CD14-positive monocyte (primary cell): ENCODE data around the gene ARID1B. TPM values are rescaled to one million over a fixed set of nuclear protein-coding genes. Genes with fewer than 3 reads are reported as not detected.
A peak's percentile ranks its signal among the peaks of the same experiment; 100 is the strongest.

Source experiments
- DNase-seq, 3 donors: peaks; one replicate each; pipeline ENCODE4 v3.0.0-alpha.2; 2011 to 2022
- H2AFZ ChIP-seq: 2 replicates; pipeline ENCODE4 v1.6.0; 2012; ENCODE audit warnings: mild to moderate bottlenecking, low read depth, low read length, inconsistent platforms; ENCODE audit not compliant: insufficient read depth, poor library complexity, severe bottlenecking
- H3K27ac ChIP-seq, 2 donors: 1 replicate in 1 of 2; 2 replicates in 1 of 2; pipeline ENCODE4 v1.5.1; 2012 to 2013; ENCODE audit warnings: low read length in 2 of 2, control low read depth in 1 of 2, inconsistent platforms in 1 of 2, low read depth in 1 of 2, mild to moderate bottlenecking in 1 of 2
- H3K27me3 ChIP-seq, 2 donors: one replicate each; pipeline versions ENCODE4 v1.6.0 to v1.6.1; 2011 to 2013; ENCODE audit warnings: low read length in 2 of 2; ENCODE audit not compliant: control insufficient read depth in 2 of 2, insufficient read depth in 2 of 2
- H3K36me3 ChIP-seq, 2 donors: replicated peaks in 1 of 2; 1 replicate in 1 of 2; 2 replicates in 1 of 2; pipeline versions ENCODE4 v1.5.1 to v1.6.1; 2012 to 2013; ENCODE audit warnings: low read length in 2 of 2, control low read depth in 1 of 2, inconsistent platforms in 1 of 2, mild to moderate bottlenecking in 1 of 2; ENCODE audit not compliant: insufficient read depth in 2 of 2, control insufficient read depth in 1 of 2
- H3K4me1 ChIP-seq, 2 donors: 1 replicate in 1 of 2; 2 replicates in 1 of 2; pipeline versions ENCODE4 v1.5.1 to v1.6.1; 2012 to 2013; ENCODE audit warnings: low read length in 2 of 2, control low read depth in 1 of 2, inconsistent platforms in 1 of 2, mild to moderate bottlenecking in 1 of 2, moderate library complexity in 1 of 2; ENCODE audit not compliant: insufficient read depth in 2 of 2, control insufficient read depth in 1 of 2
- H3K4me2 ChIP-seq: replicated peaks from 2 replicates; pipeline ENCODE3; 2012; ENCODE audit warnings: low read length, moderate library complexity, mild to moderate bottlenecking; ENCODE audit not compliant: poor library complexity, severe bottlenecking; ENCODE audit errors: extremely low read depth
- H3K4me3 ChIP-seq, 3 experiments: fragments of 200-600 bp in 1 of 3; sonication (generic) in 1 of 3; replicated peaks in 1 of 3; 1 replicate in 2 of 3; 2 replicates in 1 of 3; pipeline ENCODE4 v1.5.1; 2011 to 2013; ENCODE audit warnings: low read length in 3 of 3, mild to moderate bottlenecking in 3 of 3, control low read depth in 2 of 3, low read depth in 2 of 3, inconsistent platforms in 1 of 3, moderate library complexity in 1 of 3
- H3K79me2 ChIP-seq: 2 replicates; pipeline ENCODE4 v1.6.0; 2012; ENCODE audit warnings: mild to moderate bottlenecking, control low read depth, inconsistent platforms, low read length, moderate library complexity; ENCODE audit not compliant: insufficient read depth
- H3K9ac ChIP-seq: 2 replicates; pipeline ENCODE4 v1.6.0; 2017; ENCODE audit warnings: low read length, mild to moderate bottlenecking; ENCODE audit not compliant: insufficient read depth, poor library complexity, severe bottlenecking
- H3K9me3 ChIP-seq, 2 donors: replicated peaks in 1 of 2; 1 replicate in 1 of 2; 2 replicates in 1 of 2; pipeline versions ENCODE4 v1.5.1 to v1.6.1; 2012 to 2013; ENCODE audit warnings: low read length in 2 of 2, control low read depth in 1 of 2; ENCODE audit not compliant: control insufficient read depth in 1 of 2, insufficient read depth in 1 of 2
- H4K20me1 ChIP-seq: 2 replicates; pipeline ENCODE4 v1.6.0; 2012; ENCODE audit warnings: mild to moderate bottlenecking, low read length, control low read depth, moderate library complexity; ENCODE audit not compliant: insufficient read depth
- H3K27ac Mint-ChIP-seq, 7 donors: one replicate each; pipeline ENCODE4 v1.8.0; 2020; ENCODE audit warnings: mild to moderate bottlenecking in 7 of 7, mixed read lengths in 7 of 7, moderate library complexity in 6 of 7, inconsistent platforms in 2 of 7
- H3K27me3 Mint-ChIP-seq, 3 donors: one replicate each; pipeline ENCODE4 v1.8.0; 2021 to 2022; ENCODE audit warnings: low read depth in 3 of 3, mild to moderate bottlenecking in 3 of 3, mixed read lengths in 3 of 3, moderate library complexity in 3 of 3, inconsistent platforms in 1 of 3
- H3K36me3 Mint-ChIP-seq, 2 donors: one replicate each; pipeline ENCODE4 v1.8.0; 2020; ENCODE audit warnings: mixed read lengths in 2 of 2, inconsistent platforms in 1 of 2, mild to moderate bottlenecking in 1 of 2
- H3K4me1 Mint-ChIP-seq: one replicate; pipeline ENCODE4 v1.8.0; 2020; ENCODE audit warnings: mild to moderate bottlenecking, mixed read lengths
- H3K4me3 Mint-ChIP-seq, 2 donors: one replicate each; pipeline ENCODE4 v1.8.0; 2020; ENCODE audit warnings: mild to moderate bottlenecking in 2 of 2, mixed read lengths in 2 of 2, moderate library complexity in 1 of 2
- H3K9me3 Mint-ChIP-seq, 7 donors: one replicate each; pipeline ENCODE4 v1.8.0; 2020 to 2022; ENCODE audit warnings: mixed read lengths in 7 of 7, mild to moderate bottlenecking in 6 of 7, moderate library complexity in 6 of 7, inconsistent platforms in 2 of 7
- CTCF ChIP-seq: fragments of 200-600 bp; IDR thresholded peaks from one replicate; pipeline ENCODE4 v1.8.0; 2022; ENCODE audit warnings: antibody characterized with exemption, mild to moderate bottlenecking
- WGBS: methylation state at CpG from one replicate; pipeline ENCODE4 v1.1.5; 2013; ENCODE audit warnings: missing lambda C conversion rate; ENCODE audit not compliant: insufficient coverage; 5-methylcytosine and 5-hydroxymethylcytosine counted together
- intact Hi-C, 2 donors: fragments of 100-400 bp; cut with micrococcal nuclease; formaldehyde crosslinking; loops; one replicate each; pipeline versions ENCODE4 v1.15.0 to v1.15.1; 2023
- polyA plus RNA-seq, 3 donors: library from polyadenylated mRNA; depleted of rRNA in 1 of 3; unstranded in 2 of 3; stranded (reverse) in 1 of 3; fragments of 300-500 nt in 2 of 3; fragments of >200 nt in 1 of 3; fragmentation: Illumina TruSeq in 2 of 3; gene quantifications; 1 replicate in 2 of 3; 2 replicates in 1 of 3; pipeline ENCODE4 v1.2.3, GENCODE V29; 2012 to 2021

The ARID1B gene
- polyA plus RNA-seq, 3 donors = 3.2 to 22.1 (median 3.8) TPM

- Histone ChIP-seq H3K36me3 (no peaks in the 10 kb centered on the region), H3K4me2 (peak overlapping the region; percentile 87), H2AFZ (peak overlapping the region; percentile 90), H3K9ac (peak overlapping the region; percentile 93), H3K4me1 (peaks cover 24 to 34% of the 10 kb centered on the region in 2 donors), H3K9me3 (no peaks in the 10 kb centered on the region), H3K4me3 (peak overlapping the region; percentile 39 to 96 (median 88)), H3K79me2 (peaks cover 66% of the 10 kb centered on the region), H4K20me1 (peaks cover 62% of the 10 kb centered on the region), H3K27ac (peak overlapping the region in 1 of 2 donors; percentile 93), H3K27me3 (no peaks in the 10 kb centered on the region)
- H3K27me3 Mint-ChIP-seq = no peaks in the 10 kb centered on the region
- no CpG with 5 or more reads among the region's 4 CpGs for WGBS
- intact Hi-C loops = loop anchor here (5.0 to 10.0 kb wide), 4 partner anchors 58 to 1706 kb away; partner anchors contain the start of gene TFB1M (in 1 of the 2)
- peak overlapping the region; percentile 89 to 93 for H3K4me3 Mint-ChIP-seq
- DNase-seq = peak in 1 of 3 donors; percentile 14
- no peak for TF ChIP-seq CTCF
- peaks cover 0 to 2% (median 0%) of the 10 kb centered on the region in 7 donors for H3K9me3 Mint-ChIP-seq
- H3K4me1 Mint-ChIP-seq = peaks cover 42% of the 10 kb centered on the region
- H3K36me3 Mint-ChIP-seq = no peaks in the 10 kb centered on the region
- H3K27ac Mint-ChIP-seq = peak overlapping the region; percentile 94 to 98 (median 95)
Measured at GRCh38 chr6:157020398-157020797, 243.2 kb downstream of the ARID1B start.

- intact Hi-C loops = loop anchor here (5.0 to 10.0 kb wide), 4 partner anchors 59 to 1706 kb away; partner anchors contain the start of gene TFB1M (in 1 of the 2)
- peak overlapping the region; percentile 90 for H2AFZ ChIP-seq
- 0% methylated on average over 28 of the region's 40 CpGs for WGBS
- peak overlapping the region; percentile 93 for H3K9ac ChIP-seq
- TF ChIP-seq CTCF = no peak
- peak overlapping the region; percentile 39 to 96 (median 88) for H3K4me3 ChIP-seq
- peaks cover 24 to 34% of the 10 kb centered on the region in 2 donors for H3K4me1 ChIP-seq
- H4K20me1 ChIP-seq = peaks cover 62% of the 10 kb centered on the region
- Mint-ChIP-seq H3K9me3 (peaks cover 0 to 7% (median 0%) of the 10 kb centered on the region in 7 donors), H3K27ac (peak overlapping the region; percentile 94 to 98 (median 95)), H3K36me3 (no peaks in the 10 kb centered on the region), H3K27me3 (no peaks in the 10 kb centered on the region), H3K4me1 (peaks cover 42% of the 10 kb centered on the region), H3K4me3 (peak overlapping the region; percentile 89 to 93)
- no peaks in the 10 kb centered on the region for H3K36me3 ChIP-seq
- no peaks in the 10 kb centered on the region for H3K9me3 ChIP-seq
- H3K27me3 ChIP-seq = no peaks in the 10 kb centered on the region
- H3K27ac ChIP-seq = peak overlapping the region; percentile 93 to 98
- peak; percentile 27 to 45 (median 40) for DNase-seq
- H3K79me2 ChIP-seq = peaks cover 66% of the 10 kb centered on the region
- peak overlapping the region; percentile 87 for H3K4me2 ChIP-seq
Measured at GRCh38 chr6:157020881-157021343, 243.7 kb downstream of the ARID1B start.
